AG20443 (cell line): ENCODE measurements around the gene NME5.
A peak's percentile ranks its signal among the peaks of the same experiment; 100 is the strongest.
"Not testable (repeated sequence)": the region's sequence is repeated elsewhere in the genome, so short reads cannot be mapped to it uniquely, and the experiment has no call there.

Experiments used
- DNase-seq: peaks from one replicate; pipeline ENCODE4 v3.0.0; 2012; ENCODE audit warnings: low spot score, mixed read lengths

NME5 gene

DNA sequence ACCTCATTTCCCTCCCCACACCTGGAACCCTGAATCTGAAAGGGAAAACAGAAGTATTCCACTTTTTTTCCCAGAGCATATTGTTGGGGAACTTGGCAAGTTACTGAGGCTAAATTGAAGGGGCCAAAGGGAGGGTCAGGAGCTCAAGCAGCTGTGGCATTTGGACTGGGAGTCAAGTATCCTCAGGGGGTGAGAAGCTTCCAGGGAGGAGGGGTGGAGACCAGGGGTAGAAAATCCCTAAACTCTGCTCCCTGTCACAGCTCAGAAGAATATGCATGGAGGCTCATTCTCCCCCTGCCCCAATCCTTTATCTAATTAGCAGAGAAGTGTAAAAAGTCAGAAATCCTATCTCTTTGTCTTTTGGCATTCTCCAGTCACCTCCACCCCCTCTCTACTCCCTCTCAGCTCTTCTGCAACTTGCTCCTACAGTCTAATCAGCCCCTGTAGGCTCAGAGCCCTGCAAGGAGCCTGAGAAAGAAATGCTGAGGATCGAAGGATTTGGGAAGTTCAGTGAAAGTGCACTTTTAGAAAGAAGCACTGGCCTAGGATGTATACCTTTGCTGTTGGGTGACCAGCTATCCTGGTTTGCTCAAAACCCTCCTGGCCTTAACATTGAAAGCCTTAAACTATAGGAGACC lies 61.1 kb downstream of the NME5 start:
- no peak for DNase-seq

GRCh38 chr5:138077064-138077696 lies 62.0 kb downstream of the NME5 start:
- DNase-seq, result peak; percentile 79

DNA sequence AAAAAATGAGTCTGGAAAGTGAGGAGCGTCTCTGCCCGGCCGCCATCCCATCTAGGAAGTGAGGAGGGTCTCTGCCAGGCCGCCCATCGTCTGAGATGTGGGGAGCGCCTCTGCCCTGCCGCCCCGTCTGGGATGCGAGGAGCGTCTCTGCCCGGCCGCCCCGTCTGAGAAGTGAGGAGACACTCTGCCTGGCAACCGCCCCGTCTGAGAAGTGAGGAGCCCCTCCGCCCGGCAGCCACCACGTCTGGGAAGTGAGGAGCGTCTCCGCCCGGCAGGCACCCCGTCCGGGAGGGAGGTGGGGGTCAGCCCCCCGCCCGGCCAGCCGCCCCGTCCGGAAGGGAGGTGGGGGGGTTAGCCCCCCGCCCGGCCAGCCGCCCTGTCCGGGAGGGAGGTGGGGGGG lies 69.2 kb downstream of the NME5 start:
- not testable (repeated sequence) for DNase-seq

GRCh38 chr5:138068742-138069600 lies 70.3 kb downstream of the NME5 start:
- peak; percentile 84 for DNase-seq

DNA sequence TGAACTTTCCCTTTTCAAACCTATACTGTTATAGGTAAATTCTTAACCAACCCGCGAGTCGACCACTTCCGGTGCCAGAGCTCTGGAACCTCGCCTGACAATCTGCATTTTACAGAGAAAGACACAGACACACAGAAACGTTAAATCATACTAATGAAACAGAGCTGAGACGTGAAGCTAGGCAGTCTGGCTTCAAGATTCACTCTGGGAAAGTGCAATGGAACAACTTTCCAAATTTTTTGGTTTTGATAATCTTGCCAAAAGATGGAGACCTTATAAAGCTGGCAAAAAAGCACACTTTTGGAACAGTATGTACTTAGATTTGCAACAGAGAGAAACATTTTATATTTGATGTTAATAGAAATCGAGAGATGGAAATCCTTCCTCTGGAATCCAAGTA lies 71.3 kb downstream of the NME5 start:
- no peak for DNase-seq
